KMS-11 (cell line): ENCODE results near the gene PTPN5.

Source experiments
- H2AFZ ChIP-seq: fragments of 200-600 bp; sonication (generic); 2 replicates; pipeline ENCODE4 v1.6.1; 2016; ENCODE audit warnings: antibody characterized with exemption, mixed run types, low read depth
- H3K27ac ChIP-seq: fragments of 200-600 bp; sonication (generic); 2 replicates; pipeline ENCODE4 v1.6.1; 2016; ENCODE audit warnings: mild to moderate bottlenecking, mixed run types
- H3K27me3 ChIP-seq: fragments of 200-600 bp; sonication (generic); 2 replicates; pipeline ENCODE4 v1.6.1; 2017; ENCODE audit warnings: mild to moderate bottlenecking, low read depth, mixed run types, moderate library complexity; ENCODE audit not compliant: insufficient read depth
- H3K36me3 ChIP-seq: fragments of 200-600 bp; sonication (generic); 2 replicates; pipeline ENCODE4 v1.6.1; 2017; ENCODE audit warnings: mild to moderate bottlenecking, mixed run types; ENCODE audit not compliant: insufficient read depth
- H3K4me1 ChIP-seq: fragments of 200-600 bp; sonication (generic); 2 replicates; pipeline ENCODE4 v1.6.1; 2016; ENCODE audit warnings: mild to moderate bottlenecking, low read depth, mixed run types; ENCODE audit not compliant: poor library complexity, severe bottlenecking
- H3K4me2 ChIP-seq: fragments of 200-600 bp; sonication (generic); 2 replicates; pipeline ENCODE4 v1.7.0; 2016; ENCODE audit warnings: mild to moderate bottlenecking, mixed run types
- H3K4me3 ChIP-seq: fragments of 200-600 bp; sonication (generic); IDR thresholded peaks from 2 replicates; pipeline ENCODE4 v1.6.1; 2017; ENCODE audit warnings: low read depth, low read length, mixed read lengths; ENCODE audit not compliant: insufficient read depth
- H3K79me2 ChIP-seq: fragments of 200-600 bp; sonication (generic); 2 replicates; pipeline ENCODE4 v1.6.1; 2016; ENCODE audit warnings: low read depth, mixed run types; ENCODE audit not compliant: insufficient read depth
- H3K9ac ChIP-seq: fragments of 200-600 bp; sonication (generic); 2 replicates; pipeline ENCODE4 v1.6.1; 2016; ENCODE audit warnings: mild to moderate bottlenecking, mixed run types
- H4K20me1 ChIP-seq: fragments of 200-600 bp; sonication (generic); 2 replicates; pipeline ENCODE4 v1.6.1; 2016; ENCODE audit warnings: mild to moderate bottlenecking, mixed run types; ENCODE audit not compliant: insufficient read depth
- CTCF ChIP-seq: fragments of 200-600 bp; sonication (generic); conservative IDR thresholded peaks from 2 replicates; pipeline ENCODE4 v1.6.1; 2017; ENCODE audit warnings: low read depth, mild to moderate bottlenecking, antibody characterized with exemption, low read length, moderate library complexity, mixed read lengths

Gene PTPN5

GRCh38 chr11:18739685-18740084 lies 51.9 kb downstream of the PTPN5 start:
- Histone ChIP-seq H3K36me3 (no peaks in the 10 kb centered on the region), H3K79me2 (no peaks in the 10 kb centered on the region), H3K4me3 (no peak overlapping the region), H3K27ac (no peak overlapping the region), H3K9ac (no peak overlapping the region), H3K4me1 (no peaks in the 10 kb centered on the region), H4K20me1 (no peaks in the 10 kb centered on the region), H2AFZ (no peak overlapping the region), H3K4me2 (no peak overlapping the region), H3K27me3 (no peaks in the 10 kb centered on the region)
- TF ChIP-seq CTCF, result no peak

- Histone ChIP-seq H3K36me3 (no peaks in the 10 kb centered on the region), H4K20me1 (no peaks in the 10 kb centered on the region), H3K27ac (no peak overlapping the region), H3K27me3 (no peaks in the 10 kb centered on the region), H3K79me2 (no peaks in the 10 kb centered on the region), H3K9ac (no peak overlapping the region), H2AFZ (no peak overlapping the region), H3K4me2 (no peak overlapping the region), H3K4me1 (no peaks in the 10 kb centered on the region), H3K4me3 (no peak overlapping the region)
- no peak for TF ChIP-seq CTCF
These were observed 54.0 kb downstream of the PTPN5 start for GRCh38 chr11:18737642-18738041.

DNA sequence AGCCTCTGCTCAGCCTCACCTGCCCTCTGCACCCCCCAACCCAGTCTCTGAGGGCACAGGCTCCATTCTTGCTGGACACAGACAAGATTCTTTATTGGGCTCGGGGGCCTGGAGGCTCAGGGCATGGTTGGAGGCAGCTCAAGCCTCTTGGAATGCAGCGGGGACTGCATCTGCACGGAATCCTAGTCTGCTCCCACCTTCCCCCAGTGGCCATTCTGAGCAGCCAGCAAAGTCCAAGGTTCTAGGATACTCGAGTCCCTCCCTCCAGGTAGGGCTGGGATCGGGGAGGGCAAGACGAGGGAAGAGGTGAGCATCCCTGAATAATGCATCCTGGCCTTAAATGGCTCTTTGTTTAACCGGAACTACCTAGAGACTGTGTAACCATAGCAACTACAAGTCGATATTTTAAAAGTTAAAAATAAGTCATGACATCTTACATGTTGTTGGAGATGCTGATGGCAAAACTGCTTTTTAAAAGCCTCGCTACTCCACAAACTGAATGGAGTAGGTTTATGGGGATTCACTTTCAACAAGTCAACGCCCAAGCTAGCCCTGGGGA lies 54.9 kb downstream of the PTPN5 start:
- Histone ChIP-seq H3K9ac (no peak overlapping the region), H3K36me3 (no peaks in the 10 kb centered on the region), H3K4me3 (no peak overlapping the region), H3K27me3 (no peaks in the 10 kb centered on the region), H4K20me1 (no peaks in the 10 kb centered on the region), H3K4me1 (no peaks in the 10 kb centered on the region), H3K4me2 (no peak overlapping the region), H3K27ac (no peak overlapping the region), H2AFZ (no peak overlapping the region), H3K79me2 (no peaks in the 10 kb centered on the region)
- no peak for TF ChIP-seq CTCF

DNA sequence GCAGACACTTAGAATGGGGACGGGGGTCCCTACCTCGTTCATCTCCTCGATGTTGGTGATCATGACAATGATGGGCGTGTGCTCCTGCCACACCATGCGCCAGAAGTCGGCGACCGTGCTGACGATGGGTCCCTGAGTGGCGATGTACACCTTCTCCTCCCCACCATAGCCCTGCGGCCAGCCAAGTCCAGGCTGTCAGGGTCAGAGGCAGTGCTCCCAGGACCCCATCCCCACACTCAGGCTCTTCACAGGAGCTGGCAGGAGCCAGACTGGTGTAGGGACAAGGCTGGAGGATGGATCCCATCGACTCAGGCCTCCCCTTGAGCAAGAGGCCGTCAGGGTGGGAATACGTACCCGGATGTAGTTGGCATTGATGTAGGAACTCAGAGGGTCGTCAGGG lies 58.4 kb downstream of the PTPN5 start:
- Histone ChIP-seq H3K27me3 (no peaks in the 10 kb centered on the region), H3K36me3 (no peaks in the 10 kb centered on the region), H3K4me2 (no peak overlapping the region), H3K4me3 (no peak overlapping the region), H3K4me1 (no peaks in the 10 kb centered on the region), H3K79me2 (no peaks in the 10 kb centered on the region), H3K9ac (no peak overlapping the region), H2AFZ (no peak overlapping the region), H4K20me1 (no peaks in the 10 kb centered on the region), H3K27ac (no peak overlapping the region)
- no peak for TF ChIP-seq CTCF
